WERI-Rb-1 (cell line): Measurements from ENCODE around the gene COX14.
A peak's percentile ranks its signal among the peaks of the same experiment; 100 is the strongest.

ENCODE experiments used
- DNase-seq: peaks from one replicate; pipeline ENCODE4 v3.0.0-alpha.2; 2020
- H3K27ac ChIP-seq: fragments of 250-450 bp; sonication (Bioruptor Pico); 2 replicates; pipeline ENCODE4 v1.5.1; 2020; ENCODE audit warnings: mild to moderate bottlenecking, moderate library complexity
- H3K27me3 ChIP-seq: fragments of 250-450 bp; sonication (Bioruptor Pico); 2 replicates; pipeline ENCODE4 v1.5.1; 2021; ENCODE audit warnings: mild to moderate bottlenecking, low read depth, moderate library complexity; ENCODE audit not compliant: insufficient read depth, severe bottlenecking
- H3K36me3 ChIP-seq: fragments of 250-450 bp; sonication (Bioruptor Pico); 2 replicates; pipeline ENCODE4 v1.5.1; 2020; ENCODE audit warnings: mild to moderate bottlenecking, moderate library complexity
- H3K4me3 ChIP-seq: 2 replicates; pipeline ENCODE4 v1.5.1; 2011; ENCODE audit warnings: low read depth, mild to moderate bottlenecking, control low read depth, low read length
- H3K9me3 ChIP-seq: fragments of 250-450 bp; sonication (Bioruptor Pico); 2 replicates; pipeline ENCODE4 v1.5.1; 2021; ENCODE audit warnings: mild to moderate bottlenecking, moderate library complexity; ENCODE audit not compliant: severe bottlenecking
- CTCF ChIP-seq: IDR thresholded peaks from 2 replicates; pipeline ENCODE4 v1.5.1; 2011; ENCODE audit warnings: low read depth, mild to moderate bottlenecking, control low read depth, inconsistent platforms, low read length

The COX14 gene

GRCh38 chr12:50102646-50103309 lies 9.3 kb upstream of the COX14 start:
- no peak for TF ChIP-seq CTCF
- Histone ChIP-seq H3K27ac (no peak overlapping the region), H3K27me3 (no peaks in the 10 kb centered on the region), H3K36me3 (peaks cover 32% of the 10 kb centered on the region), H3K4me3 (no peak overlapping the region), H3K9me3 (no peaks in the 10 kb centered on the region)
- DNase-seq: no peak

DNA sequence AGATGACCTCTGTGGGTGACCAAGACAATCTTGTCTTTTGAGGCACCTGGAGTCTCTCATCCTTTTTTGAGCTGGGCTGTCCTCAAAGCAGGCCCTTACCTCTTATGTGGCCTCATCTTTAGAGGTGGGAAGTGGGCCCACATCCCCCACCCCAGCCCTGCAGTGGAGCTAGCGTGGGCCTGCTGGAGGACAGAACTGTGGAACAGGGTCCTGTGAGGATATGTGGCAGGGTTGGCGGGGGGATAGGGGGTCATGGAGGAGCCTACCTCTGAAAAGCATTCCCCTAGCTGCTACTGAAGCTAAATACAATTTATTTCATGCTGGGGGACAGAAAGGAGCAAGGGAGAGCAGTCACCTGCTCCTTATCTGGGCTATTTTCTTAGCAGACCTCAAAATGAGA lies 8.7 kb upstream of the COX14 start:
- no peak for DNase-seq
- TF ChIP-seq CTCF: no peak
- Histone ChIP-seq H3K27ac (no peak overlapping the region), H3K27me3 (no peaks in the 10 kb centered on the region), H3K9me3 (no peaks in the 10 kb centered on the region), H3K4me3 (no peak overlapping the region), H3K36me3 (peaks cover 26% of the 10 kb centered on the region)

GRCh38 chr12:50103767-50104321 lies 8.2 kb upstream of the COX14 start, which contains the start of gene GPD1:
TSS of gene GPD1 (plus strand) at chr12:50104008. CDS start at chr12:50104051, 43 bp downstream.
- no peaks in the 10 kb centered on the region for H3K27me3 ChIP-seq
- peak; percentile 83 for DNase-seq
- no peak for TF ChIP-seq CTCF
- peaks cover 21% of the 10 kb centered on the region for H3K36me3 ChIP-seq
- no peak within 1 kb of the TSS for H3K4me3 ChIP-seq
- H3K9me3 ChIP-seq: no peaks in the 10 kb centered on the region
- H3K27ac ChIP-seq: no peak within 1 kb of the TSS

- peaks cover 12% of the 10 kb centered on the region for H3K36me3 ChIP-seq
- no peak for DNase-seq
- H3K9me3 ChIP-seq: no peaks in the 10 kb centered on the region
- H3K4me3 ChIP-seq: no peak overlapping the region
- H3K27me3 ChIP-seq: no peaks in the 10 kb centered on the region
- no peak overlapping the region for H3K27ac ChIP-seq
- TF ChIP-seq CTCF: no peak
Observed at GRCh38 chr12:50104417-50105366, 7.3 kb upstream of the COX14 start.

- DNase-seq: no peak
- Histone ChIP-seq H3K27me3 (no peaks in the 10 kb centered on the region), H3K4me3 (no peak overlapping the region), H3K27ac (no peak overlapping the region), H3K9me3 (no peaks in the 10 kb centered on the region), H3K36me3 (peaks cover 9% of the 10 kb centered on the region)
- no peak for TF ChIP-seq CTCF
Observed at GRCh38 chr12:50105913-50106450, 6.1 kb upstream of the COX14 start.
